WTC11 (cell line): ENCODE measurements around the gene ZNF614.

Source experiments
- ELF4 ChIP-seq: sonication (generic); formaldehyde crosslinking; IDR thresholded peaks from 2 replicates; pipeline ENCODE4 v1.8.1; 2022; ENCODE audit warnings: low read depth, mild to moderate bottlenecking, moderate library complexity, missing genetic modification reagents
- ETV6 ChIP-seq: sonication (generic); formaldehyde crosslinking; IDR thresholded peaks from 2 replicates; pipeline ENCODE4 v1.8.1; 2022; ENCODE audit warnings: mild to moderate bottlenecking, missing genetic modification reagents
- FOXJ3 ChIP-seq: sonication (generic); formaldehyde crosslinking; IDR thresholded peaks from 2 replicates; pipeline ENCODE4 v1.9.0; 2021; ENCODE audit warnings: missing genetic modification reagents, mild to moderate bottlenecking, borderline replicate concordance
- FOXK1 ChIP-seq: sonication (generic); formaldehyde crosslinking; IDR thresholded peaks from 2 replicates; pipeline ENCODE4 v1.8.0; 2022; ENCODE audit warnings: mild to moderate bottlenecking, moderate library complexity, missing genetic modification reagents
- SP1 ChIP-seq: sonication (generic); formaldehyde crosslinking; conservative IDR thresholded peaks from 2 replicates; pipeline ENCODE4 v1.8.1; 2022; ENCODE audit warnings: missing genetic modification reagents
- TEAD4 ChIP-seq: sonication (generic); formaldehyde crosslinking; IDR thresholded peaks from 2 replicates; pipeline ENCODE4 v1.8.0; 2022; ENCODE audit warnings: mild to moderate bottlenecking, missing genetic modification reagents
- TF ChIP-seq, protein P1 (sequence below): fragments of 200-600 bp; IDR thresholded peaks from 2 replicates; pipeline ENCODE4 v1.8.0; 2022; ENCODE audit warnings: antibody characterized with exemption
- TF ChIP-seq, protein P2 (sequence below): sonication (generic); formaldehyde crosslinking; IDR thresholded peaks from 2 replicates; pipeline ENCODE4 v1.8.1; 2023; ENCODE audit warnings: mild to moderate bottlenecking, missing genetic modification reagents, moderate library complexity

DNA sequence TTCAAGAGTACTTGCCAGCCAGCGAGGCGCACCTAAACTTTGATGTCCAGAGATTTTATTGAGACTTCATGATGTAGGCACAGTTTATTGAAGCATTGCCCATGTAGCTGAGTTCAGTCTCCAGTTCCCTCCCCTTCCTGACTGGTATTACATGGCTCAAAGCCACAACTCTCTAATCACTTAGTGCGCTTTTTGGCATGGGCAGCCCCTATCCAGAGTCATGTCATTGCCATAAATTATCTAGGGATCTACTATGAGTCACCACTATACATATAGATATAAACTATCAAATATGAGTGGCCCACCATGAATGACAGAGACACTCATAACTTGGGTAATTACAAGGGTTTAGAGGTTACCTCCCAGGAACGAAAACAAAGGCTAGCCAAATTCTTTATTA, 7.7 kb downstream of the ZNF614 start:
- TF ChIP-seq, protein P1, sequence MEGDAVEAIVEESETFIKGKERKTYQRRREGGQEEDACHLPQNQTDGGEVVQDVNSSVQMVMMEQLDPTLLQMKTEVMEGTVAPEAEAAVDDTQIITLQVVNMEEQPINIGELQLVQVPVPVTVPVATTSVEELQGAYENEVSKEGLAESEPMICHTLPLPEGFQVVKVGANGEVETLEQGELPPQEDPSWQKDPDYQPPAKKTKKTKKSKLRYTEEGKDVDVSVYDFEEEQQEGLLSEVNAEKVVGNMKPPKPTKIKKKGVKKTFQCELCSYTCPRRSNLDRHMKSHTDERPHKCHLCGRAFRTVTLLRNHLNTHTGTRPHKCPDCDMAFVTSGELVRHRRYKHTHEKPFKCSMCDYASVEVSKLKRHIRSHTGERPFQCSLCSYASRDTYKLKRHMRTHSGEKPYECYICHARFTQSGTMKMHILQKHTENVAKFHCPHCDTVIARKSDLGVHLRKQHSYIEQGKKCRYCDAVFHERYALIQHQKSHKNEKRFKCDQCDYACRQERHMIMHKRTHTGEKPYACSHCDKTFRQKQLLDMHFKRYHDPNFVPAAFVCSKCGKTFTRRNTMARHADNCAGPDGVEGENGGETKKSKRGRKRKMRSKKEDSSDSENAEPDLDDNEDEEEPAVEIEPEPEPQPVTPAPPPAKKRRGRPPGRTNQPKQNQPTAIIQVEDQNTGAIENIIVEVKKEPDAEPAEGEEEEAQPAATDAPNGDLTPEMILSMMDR, result no peak
- no peak for TF ChIP-seq FOXK1 (CRISPR knock-in tag)
- no peak for TF ChIP-seq SP1 (CRISPR knock-in tag)
- TF ChIP-seq FOXJ3 (CRISPR knock-in tag), result no peak
- no peak for TF ChIP-seq ELF4
- no peak for TF ChIP-seq TEAD4 (CRISPR knock-in tag)
- TF ChIP-seq ETV6 (CRISPR knock-in tag), result no peak
- TF ChIP-seq, protein P2, sequence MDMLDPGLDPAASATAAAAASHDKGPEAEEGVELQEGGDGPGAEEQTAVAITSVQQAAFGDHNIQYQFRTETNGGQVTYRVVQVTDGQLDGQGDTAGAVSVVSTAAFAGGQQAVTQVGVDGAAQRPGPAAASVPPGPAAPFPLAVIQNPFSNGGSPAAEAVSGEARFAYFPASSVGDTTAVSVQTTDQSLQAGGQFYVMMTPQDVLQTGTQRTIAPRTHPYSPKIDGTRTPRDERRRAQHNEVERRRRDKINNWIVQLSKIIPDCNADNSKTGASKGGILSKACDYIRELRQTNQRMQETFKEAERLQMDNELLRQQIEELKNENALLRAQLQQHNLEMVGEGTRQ (CRISPR knock-in tag), result no peak
